ENCODE measurements around the gene TLE2.

DNA sequence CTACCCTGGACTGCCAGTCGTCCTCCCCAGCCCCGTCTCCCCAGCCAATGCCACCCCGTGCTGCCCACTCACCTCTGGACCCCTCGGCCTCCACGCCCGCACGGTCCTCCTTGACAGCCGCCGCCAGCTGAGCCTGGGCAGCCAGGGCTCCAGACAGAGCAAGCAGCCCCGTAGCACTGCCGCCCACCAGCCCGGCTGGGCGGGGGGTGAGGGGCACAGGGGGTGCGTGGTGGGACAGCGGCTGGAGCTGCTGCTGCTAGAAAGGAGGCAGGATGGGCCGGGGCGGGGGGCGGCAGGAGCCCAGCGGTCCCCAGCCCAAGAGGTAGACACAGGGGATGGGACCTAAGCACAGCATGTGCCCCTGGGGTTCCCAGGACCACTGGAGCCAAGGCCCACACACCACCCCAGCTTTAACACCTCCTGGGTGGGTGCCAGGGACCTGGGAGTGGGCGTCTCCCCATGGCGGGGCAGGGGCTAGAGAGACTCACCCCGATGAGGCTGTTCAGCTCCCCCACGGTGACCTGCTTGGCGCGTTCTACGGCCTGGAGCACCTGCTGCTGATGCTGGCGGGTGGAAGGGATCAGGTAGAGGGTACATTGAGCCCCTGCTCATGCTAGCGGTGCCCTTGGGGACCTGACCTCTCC lies 9.7 kb downstream of the TLE2 start:
- TF ChIP-seq, protein P1, sequence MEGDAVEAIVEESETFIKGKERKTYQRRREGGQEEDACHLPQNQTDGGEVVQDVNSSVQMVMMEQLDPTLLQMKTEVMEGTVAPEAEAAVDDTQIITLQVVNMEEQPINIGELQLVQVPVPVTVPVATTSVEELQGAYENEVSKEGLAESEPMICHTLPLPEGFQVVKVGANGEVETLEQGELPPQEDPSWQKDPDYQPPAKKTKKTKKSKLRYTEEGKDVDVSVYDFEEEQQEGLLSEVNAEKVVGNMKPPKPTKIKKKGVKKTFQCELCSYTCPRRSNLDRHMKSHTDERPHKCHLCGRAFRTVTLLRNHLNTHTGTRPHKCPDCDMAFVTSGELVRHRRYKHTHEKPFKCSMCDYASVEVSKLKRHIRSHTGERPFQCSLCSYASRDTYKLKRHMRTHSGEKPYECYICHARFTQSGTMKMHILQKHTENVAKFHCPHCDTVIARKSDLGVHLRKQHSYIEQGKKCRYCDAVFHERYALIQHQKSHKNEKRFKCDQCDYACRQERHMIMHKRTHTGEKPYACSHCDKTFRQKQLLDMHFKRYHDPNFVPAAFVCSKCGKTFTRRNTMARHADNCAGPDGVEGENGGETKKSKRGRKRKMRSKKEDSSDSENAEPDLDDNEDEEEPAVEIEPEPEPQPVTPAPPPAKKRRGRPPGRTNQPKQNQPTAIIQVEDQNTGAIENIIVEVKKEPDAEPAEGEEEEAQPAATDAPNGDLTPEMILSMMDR (IDR thresholded peaks at IDR 0.05), result no peak
- TF ChIP-seq POLR2A (IDR thresholded peaks at IDR 0.05), result no peak
- no peak for TF ChIP-seq EP300 (IDR thresholded peaks at IDR 0.05; ENCODE audit: low read depth)
- TF ChIP-seq POLR2AphosphoS5 (IDR thresholded peaks at IDR 0.05), result no peak

Data from transverse colon (tissue), 4 donors.